Lower lobe of right lung (tissue), 2 donors: ENCODE data around the gene RHOC. TPM values are rescaled to one million over a fixed set of nuclear protein-coding genes. Genes with fewer than 3 reads are reported as not detected.

Experiments used
- ATAC-seq, 2 donors: fragments of 200-7000 bp; cut with Tn5 transposase; one replicate each; pipeline ENCODE4 v1.9.1; 2020 to 2022; ENCODE audit warnings: mild to moderate bottlenecking in 2 of 2, moderate library complexity in 2 of 2
- DNase-seq: peaks from one replicate; pipeline ENCODE4 v3.0.0-alpha.2; 2020
- H3K27ac ChIP-seq: fragments of 200-600 bp; one replicate; pipeline ENCODE4 v1.8.0; 2022
- H3K27me3 ChIP-seq: fragments of 200-600 bp; one replicate; pipeline ENCODE4 v1.8.0; 2022; ENCODE audit warnings: low read depth
- H3K36me3 ChIP-seq: fragments of 200-600 bp; one replicate; pipeline ENCODE4 v1.8.0; 2022; ENCODE audit warnings: mild to moderate bottlenecking
- H3K4me1 ChIP-seq: fragments of 200-600 bp; one replicate; pipeline ENCODE4 v1.8.0; 2022
- H3K4me3 ChIP-seq: fragments of 200-600 bp; one replicate; pipeline ENCODE4 v1.8.0; 2022; ENCODE audit warnings: mild to moderate bottlenecking
- H3K9me3 ChIP-seq: fragments of 200-600 bp; one replicate; pipeline ENCODE4 v1.8.0; 2022
- CTCF ChIP-seq: fragments of 200-600 bp; IDR thresholded peaks from one replicate; pipeline ENCODE4 v1.8.0; 2022; ENCODE audit warnings: antibody characterized with exemption, mild to moderate bottlenecking
- intact Hi-C: fragments of 100-400 bp; cut with DNase I; formaldehyde crosslinking; loops from one replicate; pipeline ENCODE4 v1.11.0; 2022
- total RNA-seq: library from RNA; stranded (reverse); fragmentation: NEBNext Ultra II Directional; extraction: Animal tissue kit (Norgen Biotek cat#: 25700); gene quantifications from one replicate; pipeline ENCODE4 v1.2.1, GENCODE V29; 2021
- donor health status: DM: no; HTN: yes; CAD: no; lungs with severe emphysema.

The RHOC gene
- total RNA-seq, 1 donor from 2014 or later: 126 TPM

GRCh38 chr1:112698366-112699310, 8.3 kb downstream of the RHOC start:
- no peak overlapping the region for H3K4me3 ChIP-seq
- peaks cover 54% of the 10 kb centered on the region for H3K4me1 ChIP-seq

GRCh38 chr1:112697781-112698201, 9.1 kb downstream of the RHOC start:
- DNase-seq (no peak), ATAC-seq (no peak)
- H3K36me3 ChIP-seq: peaks cover 95% of the 10 kb centered on the region
- no peak overlapping the region for H3K4me3 ChIP-seq
- intact Hi-C loops: no loop called here
- TF ChIP-seq CTCF: no peak
- H3K9me3 ChIP-seq: no peaks in the 10 kb centered on the region
- peaks cover 45% of the 10 kb centered on the region for H3K4me1 ChIP-seq
- no peaks in the 10 kb centered on the region for H3K27me3 ChIP-seq
- H3K27ac ChIP-seq: peak overlapping the region; percentile 3

More at GRCh38 chr1:112698366-112699310, 8.3 kb downstream of the RHOC start:
- no peaks in the 10 kb centered on the region for H3K27me3 ChIP-seq
- H3K27ac ChIP-seq: peak overlapping the region; percentile 84
- DNase-seq (no peak), ATAC-seq (no peak)
- no peaks in the 10 kb centered on the region for H3K9me3 ChIP-seq
- peaks cover 92% of the 10 kb centered on the region for H3K36me3 ChIP-seq
- intact Hi-C loops: no loop called here
- TF ChIP-seq CTCF: no peak

- Histone ChIP-seq H3K27ac (no peak overlapping the region), H3K9me3 (no peaks in the 10 kb centered on the region)
Observed at GRCh38 chr1:112696578-112697314, 10.2 kb downstream of the RHOC start.

GRCh38 chr1:112695276-112695675, 11.7 kb downstream of the RHOC start:
- peaks cover 100% of the 10 kb centered on the region for H3K36me3 ChIP-seq
- intact Hi-C loops: no loop called here
- no peak overlapping the region for H3K27ac ChIP-seq
- no peak for TF ChIP-seq CTCF
- ATAC-seq: no peak
- DNase-seq: no peak
- H3K4me1 ChIP-seq: peaks cover 20% of the 10 kb centered on the region
- H3K4me3 ChIP-seq: no peak overlapping the region
- H3K9me3 ChIP-seq: no peaks in the 10 kb centered on the region
- H3K27me3 ChIP-seq: no peaks in the 10 kb centered on the region

More at GRCh38 chr1:112696578-112697314, 10.2 kb downstream of the RHOC start:
- TF ChIP-seq CTCF: no peak
- intact Hi-C loops: no loop called here
- no peaks in the 10 kb centered on the region for H3K27me3 ChIP-seq
- ATAC-seq (no peak), DNase-seq (no peak)
- peaks cover 35% of the 10 kb centered on the region for H3K4me1 ChIP-seq
- H3K4me3 ChIP-seq: no peak overlapping the region
- peaks cover 96% of the 10 kb centered on the region for H3K36me3 ChIP-seq

- TF ChIP-seq CTCF: no peak
- intact Hi-C loops: no loop called here
- Histone ChIP-seq H3K4me3 (no peak overlapping the region), H3K27me3 (no peaks in the 10 kb centered on the region), H3K4me1 (peaks cover 12% of the 10 kb centered on the region), H3K27ac (no peak overlapping the region), H3K36me3 (peaks cover 100% of the 10 kb centered on the region), H3K9me3 (no peaks in the 10 kb centered on the region)
- ATAC-seq (no peak), DNase-seq (no peak)
Observed at GRCh38 chr1:112694363-112694929, 12.5 kb downstream of the RHOC start.
